NCI-H748 treated with DMSO at 0.1 percent for 48 hours (cell line): ENCODE data around the gene CALY.

Experiments used
- DNase-seq: peaks from one replicate; lab custom pipeline; 2025; lab: John Stamatoyannopoulos, UW

CALY gene

DNA sequence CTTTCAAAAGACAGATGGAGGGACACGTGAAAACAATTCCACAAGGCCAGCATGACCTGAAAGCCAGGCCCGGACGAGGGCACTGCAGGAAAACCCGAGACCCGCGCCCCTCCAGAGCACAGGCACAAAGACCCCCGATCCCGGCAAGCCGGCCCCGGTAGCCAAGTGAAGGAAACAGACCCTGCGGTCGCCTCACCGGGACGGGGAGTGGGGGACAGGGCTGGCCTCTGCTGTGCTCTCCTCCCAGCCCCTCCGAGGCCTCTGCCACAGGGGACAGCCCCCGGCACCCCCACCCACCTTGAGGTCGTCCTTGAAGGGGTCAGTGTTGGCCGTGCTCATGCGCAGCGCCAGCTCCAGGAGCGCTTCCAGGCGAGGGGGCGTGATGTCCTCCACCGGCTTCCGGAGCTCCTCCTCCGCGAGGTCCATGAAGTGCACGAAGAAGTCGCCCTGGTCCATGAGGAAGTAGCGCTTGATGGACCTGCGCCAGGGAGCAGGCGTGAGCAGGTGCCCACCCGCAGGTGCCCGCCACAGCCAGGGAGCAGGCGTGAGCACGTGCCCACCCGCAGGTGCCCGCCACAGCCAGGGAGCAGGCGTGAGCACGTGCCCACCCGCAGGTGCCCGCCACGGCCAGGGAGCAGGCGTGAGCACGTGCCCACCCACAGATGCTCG is 48.7 kb downstream of the CALY start:
- DNase-seq = no peak

DNA sequence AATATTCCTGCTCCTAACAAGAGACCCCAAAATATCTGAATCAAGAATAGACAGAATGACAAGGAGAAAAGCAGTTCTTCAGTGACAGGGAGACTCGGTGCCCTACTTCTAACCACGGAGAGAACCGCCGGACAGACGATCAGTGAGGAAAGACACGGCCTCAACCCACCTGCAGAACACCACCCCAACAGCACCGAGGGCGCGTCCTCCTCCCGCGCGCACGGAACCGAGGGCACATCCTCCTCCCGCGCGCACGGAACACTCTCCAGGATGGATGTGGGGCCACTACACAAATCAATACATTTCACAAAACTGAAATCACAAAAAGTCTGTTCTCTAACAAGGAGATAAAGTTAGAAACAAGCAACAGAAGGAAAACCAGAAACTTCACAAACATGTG is 50.3 kb downstream of the CALY start:
- no peak for DNase-seq

DNA sequence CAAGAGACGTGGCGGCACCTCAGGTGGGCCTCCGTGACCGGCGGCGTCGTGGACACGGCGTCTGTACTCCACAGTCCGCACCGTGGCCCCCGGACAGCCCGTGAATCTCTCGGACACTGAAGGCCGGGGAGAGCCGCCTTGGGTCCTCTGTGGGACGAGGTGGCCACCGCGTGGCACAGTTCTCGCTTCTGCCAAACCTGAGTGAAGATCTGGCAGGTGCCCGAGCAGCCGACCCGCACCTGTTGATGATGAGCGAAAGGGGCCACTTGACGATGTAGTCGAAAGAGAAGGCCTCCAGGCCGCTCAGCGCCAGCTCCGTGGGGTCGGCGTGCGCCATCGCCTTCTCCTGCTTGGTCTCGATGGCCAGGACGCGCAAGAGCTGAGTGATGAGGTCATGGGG is 51.5 kb downstream of the CALY start:
- DNase-seq = no peak

- no peak for DNase-seq
Measured at GRCh38 chr10:133283931-133284330, 52.8 kb downstream of the CALY start.

- DNase-seq = no peak
Measured at GRCh38 chr10:133282846-133283390, 53.8 kb downstream of the CALY start.

GRCh38 chr10:133281628-133282372 is 54.9 kb downstream of the CALY start:
- DNase-seq = no peak

- no peak for DNase-seq
Measured at GRCh38 chr10:133281084-133281483, 55.6 kb downstream of the CALY start.

DNA sequence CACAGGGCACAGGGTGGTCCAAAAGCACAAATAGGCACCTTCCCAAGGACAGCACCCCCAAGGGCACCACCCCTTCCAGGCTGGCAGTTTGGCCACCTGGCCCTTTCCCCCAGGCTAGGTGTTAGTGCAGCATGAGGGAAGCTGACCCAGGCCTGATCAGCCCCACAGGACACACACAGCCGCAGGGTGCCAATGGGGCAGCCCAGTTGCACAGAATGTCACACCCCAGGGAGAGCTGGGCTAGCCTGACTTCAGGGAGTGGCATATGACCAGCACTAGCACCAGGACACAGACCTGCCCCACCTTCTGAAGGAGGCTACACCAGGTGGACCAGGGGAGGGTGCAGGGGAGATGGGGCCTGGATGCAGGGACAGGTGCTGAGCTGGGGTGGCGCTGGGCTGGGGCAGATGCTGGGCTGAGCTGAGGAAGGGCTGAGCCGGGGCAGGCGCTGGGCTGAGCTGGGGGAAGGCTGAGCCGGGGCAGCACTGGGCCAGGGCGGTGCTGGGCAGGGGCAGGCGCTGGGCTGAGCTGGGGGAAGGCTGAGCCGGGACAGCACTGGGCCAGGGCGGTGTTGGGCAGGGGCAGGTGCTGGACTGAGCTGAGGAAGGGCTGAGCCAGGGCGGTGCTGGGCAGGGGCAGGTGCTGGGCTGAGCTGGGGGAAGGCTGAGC is 56.2 kb downstream of the CALY start:
- no peak for DNase-seq

GRCh38 chr10:133279326-133280226 is 57.1 kb downstream of the CALY start:
- no peak for DNase-seq

- no peak for DNase-seq
Measured at GRCh38 chr10:133278577-133279265, 58.0 kb downstream of the CALY start.

- no peak for DNase-seq
Measured at GRCh38 chr10:133277993-133278576, 58.6 kb downstream of the CALY start.

DNA sequence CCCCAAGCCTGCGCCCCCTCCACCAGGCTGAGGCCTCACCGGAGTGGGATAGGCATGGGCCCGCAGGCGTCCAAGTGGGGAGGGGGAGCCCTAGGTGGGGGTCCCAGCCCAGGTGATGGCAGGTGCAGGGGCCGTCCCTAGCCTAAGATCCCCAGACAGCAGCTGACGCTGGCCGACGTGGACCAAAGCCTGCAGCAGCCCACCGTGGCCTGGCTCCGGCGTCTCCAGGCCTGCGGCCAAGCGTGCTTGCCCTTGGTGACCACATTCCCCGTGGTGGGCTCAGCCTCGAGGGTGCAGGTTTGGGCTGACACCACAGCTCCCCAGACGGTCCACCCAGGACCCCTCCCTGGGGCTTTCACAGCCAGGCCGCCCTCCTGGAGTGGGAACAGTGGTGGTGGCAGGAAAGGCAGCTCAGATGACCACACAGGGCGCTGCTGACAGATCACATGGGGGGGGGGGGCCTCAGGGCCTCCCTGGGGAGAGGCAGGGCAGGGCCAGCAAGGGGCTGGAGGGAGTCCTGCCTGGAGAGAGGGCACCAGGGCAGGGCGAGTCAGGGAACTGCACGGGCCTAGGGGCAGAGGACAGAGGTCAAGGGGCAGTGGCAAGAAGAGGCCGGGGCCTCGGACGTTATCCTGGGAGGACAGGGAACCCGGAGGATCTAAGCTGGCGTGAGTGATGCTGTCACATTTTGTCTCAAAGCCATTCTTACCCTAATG is 59.3 kb downstream of the CALY start:
- no peak for DNase-seq

GRCh38 chr10:133276435-133277201 is 60.1 kb downstream of the CALY start, which contains the start of gene ADAM8:
Gene ADAM8, minus strand, starts transcription at chr10:133276868. Its CDS starts 51 bp downstream, at chr10:133276817.
- no peak for DNase-seq

GRCh38 chr10:133276100-133276434 is 60.6 kb downstream of the CALY start:
- DNase-seq = no peak

DNA sequence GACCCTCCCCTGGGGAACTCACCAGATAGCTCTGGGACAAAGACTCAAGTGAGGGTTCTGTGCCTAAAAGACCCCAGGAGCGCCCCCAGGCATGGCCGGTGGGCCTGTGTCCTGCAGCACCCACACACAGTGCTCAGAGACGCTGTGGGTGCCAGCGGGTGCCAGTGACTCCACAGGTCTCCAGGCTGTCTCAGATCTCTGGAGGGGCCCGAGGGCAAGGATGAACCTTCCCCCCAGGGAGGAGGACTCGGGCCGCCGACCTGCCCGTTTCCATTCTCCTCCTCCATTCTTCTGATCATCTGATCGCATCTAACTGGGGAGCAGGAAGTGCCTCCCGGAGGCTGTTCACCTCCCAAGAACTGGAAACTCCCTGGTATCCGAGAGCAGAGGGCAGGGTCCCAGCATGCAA is 61.0 kb downstream of the CALY start:
- DNase-seq = no peak

GRCh38 chr10:133274751-133275683 is 61.7 kb downstream of the CALY start:
- DNase-seq = no peak
